GM23338 (cell line): ENCODE data around the gene MYL4. TPM values are rescaled to one million over a fixed set of nuclear protein-coding genes. Genes with fewer than 3 reads are reported as not detected.

Experiments
- CTCF ChIP-seq, 2 experiments: fragments of 200-600 bp in 1 of 2; sonication (generic) in 1 of 2; conservative IDR thresholded peaks; 2 replicates each; pipeline versions ENCODE4 v1.5.1 to v1.6.1; 2016 to 2017; ENCODE audit warnings: antibody characterized with exemption in 2 of 2, low read depth in 2 of 2, mild to moderate bottlenecking in 2 of 2, moderate library complexity in 1 of 2
- NANOG ChIP-seq: IDR thresholded peaks from 2 replicates; pipeline ENCODE4 v1.6.1; 2016; ENCODE audit warnings: antibody characterized with exemption, borderline replicate concordance
- polyA plus RNA-seq: library from polyadenylated mRNA; unstranded; fragments of >200 nt; fragmentation: Nextera tagmentation; extraction: Ambion mirVana; gene quantifications from 2 replicates; pipeline ENCODE4 v1.2.1, GENCODE V29; 2016
- small RNA-seq: library from RNA; depleted of rRNA; stranded (forward); fragments of <200 nt; gene quantifications from one replicate; pipeline ENCODE3, GENCODE V24; 2014; ENCODE audit warnings: low replicate concordance
- total RNA-seq: library from RNA; depleted of rRNA; stranded (reverse); fragments of >200 nt; shearing (Covaris generic); gene quantifications from 2 replicates; pipeline ENCODE4 v1.2.3, GENCODE V29; 2014; rRNA removed

MYL4 gene
- total and polyA plus RNA-seq, 2 experiments from 2014 or later, result 0.44 TPM; not detected in 1

- TF ChIP-seq NANOG (no peak), CTCF (conservative IDR thresholded peaks at IDR 0.05; ENCODE audit: low read depth in 2 of 2) (no peak)
Observed at GRCh38 chr17:47273245-47273644, 64.1 kb downstream of the MYL4 start (continued).

Small RNA genes lying within 50 kb of the gene (small RNA-seq; reads per million reads assigned to genes)
- not detected for gene RNU7-186P

Other genes with a start within 250 kb of the MYL4 start
- gene RPRML, start 230.1 kb upstream of the MYL4 start, total RNA-seq, result 8.4 and 16.4 TPM in 2 replicates
- gene RPRML, start 230.1 kb upstream of the MYL4 start, polyA plus RNA-seq, result 2.1 and 3.4 TPM in 2 replicates
- 47.9 and 49.7 TPM in 2 replicates for gene CDC27, start 20.1 kb upstream of the MYL4 start, total RNA-seq
- gene CDC27, start 20.1 kb upstream of the MYL4 start, polyA plus RNA-seq, result 73.0 and 85.5 TPM in 2 replicates
- gene ITGB3, start 44.5 kb downstream of the MYL4 start, total RNA-seq, result 0.52 TPM in 1 of 2 replicates, not detected in the other
- 0.07 TPM in 1 of 2 replicates, not detected in the other for gene ITGB3, start 44.5 kb downstream of the MYL4 start, polyA plus RNA-seq
- gene EFCAB13, start 114.6 kb downstream of the MYL4 start, total RNA-seq, result 3.6 and 4.1 TPM in 2 replicates
- gene EFCAB13, start 114.6 kb downstream of the MYL4 start, polyA plus RNA-seq, result 3.3 and 5.4 TPM in 2 replicates